HUES6 (cell line): ENCODE data around the gene ACSL6.

ENCODE experiments used
- H3K27ac ChIP-seq: 2 replicates; pipeline ENCODE4 v1.7.0; 2013; ENCODE audit warnings: low read depth, mild to moderate bottlenecking, low read length, inconsistent platforms
- H3K27me3 ChIP-seq: 2 replicates; pipeline ENCODE4 v1.6.1; 2013; ENCODE audit warnings: low read length; ENCODE audit not compliant: control insufficient read depth, insufficient read depth
- H3K36me3 ChIP-seq: 2 replicates; pipeline ENCODE4 v1.6.1; 2013; ENCODE audit warnings: low read length; ENCODE audit not compliant: control insufficient read depth, insufficient read depth
- H3K4me1 ChIP-seq: 2 replicates; pipeline ENCODE4 v1.6.1; 2013; ENCODE audit warnings: low read length; ENCODE audit not compliant: control insufficient read depth, insufficient read depth
- H3K4me3 ChIP-seq: 2 replicates; pipeline ENCODE4 v1.5.1; 2013; ENCODE audit warnings: low read depth, low read length
- H3K9ac ChIP-seq: one replicate; pipeline ENCODE4 v1.6.1; 2013; ENCODE audit warnings: mild to moderate bottlenecking, low read length
- H3K9me3 ChIP-seq: 2 replicates; pipeline ENCODE4 v1.6.1; 2013; ENCODE audit warnings: low read depth, low read length; ENCODE audit not compliant: control insufficient read depth, insufficient read depth

Gene ACSL6

GRCh38 chr5:132022737-132023136 lies 11.3 kb upstream of the ACSL6 start:
- H3K4me1 ChIP-seq = no peaks in the 10 kb centered on the region
- H3K27ac ChIP-seq = no peak overlapping the region
- H3K4me3 ChIP-seq = no peak overlapping the region
- H3K9ac ChIP-seq = no peak overlapping the region
- no peaks in the 10 kb centered on the region for H3K9me3 ChIP-seq
- no peaks in the 10 kb centered on the region for H3K36me3 ChIP-seq
- no peaks in the 10 kb centered on the region; the same call in 1 of the 2 replicates for H3K27me3 ChIP-seq

DNA sequence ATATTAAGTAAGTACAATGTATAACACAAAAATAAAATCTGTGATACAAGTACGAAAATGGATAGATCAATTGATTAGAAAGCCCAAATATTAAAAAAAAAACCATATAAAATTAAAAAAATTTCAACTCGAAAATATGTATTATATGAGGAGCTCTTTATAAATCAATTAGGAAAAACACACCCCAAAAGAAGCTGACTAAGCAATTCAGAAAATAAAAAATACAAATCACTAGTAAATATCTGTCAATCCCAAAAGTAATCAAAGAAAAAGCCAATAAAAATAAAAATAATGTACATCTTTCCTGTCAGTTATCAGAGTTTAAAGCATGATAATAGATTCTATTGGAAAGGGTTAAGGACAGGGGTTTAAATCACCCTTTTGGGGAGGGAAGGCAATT lies 10.2 kb upstream of the ACSL6 start:
- H3K9me3 ChIP-seq = no peaks in the 10 kb centered on the region
- no peaks in the 10 kb centered on the region; the same call in 1 of the 2 replicates for H3K27me3 ChIP-seq
- H3K36me3 ChIP-seq = no peaks in the 10 kb centered on the region
- no peaks in the 10 kb centered on the region for H3K4me1 ChIP-seq
- H3K4me3 ChIP-seq = no peak overlapping the region
- H3K9ac ChIP-seq = no peak overlapping the region
- H3K27ac ChIP-seq = no peak overlapping the region

DNA sequence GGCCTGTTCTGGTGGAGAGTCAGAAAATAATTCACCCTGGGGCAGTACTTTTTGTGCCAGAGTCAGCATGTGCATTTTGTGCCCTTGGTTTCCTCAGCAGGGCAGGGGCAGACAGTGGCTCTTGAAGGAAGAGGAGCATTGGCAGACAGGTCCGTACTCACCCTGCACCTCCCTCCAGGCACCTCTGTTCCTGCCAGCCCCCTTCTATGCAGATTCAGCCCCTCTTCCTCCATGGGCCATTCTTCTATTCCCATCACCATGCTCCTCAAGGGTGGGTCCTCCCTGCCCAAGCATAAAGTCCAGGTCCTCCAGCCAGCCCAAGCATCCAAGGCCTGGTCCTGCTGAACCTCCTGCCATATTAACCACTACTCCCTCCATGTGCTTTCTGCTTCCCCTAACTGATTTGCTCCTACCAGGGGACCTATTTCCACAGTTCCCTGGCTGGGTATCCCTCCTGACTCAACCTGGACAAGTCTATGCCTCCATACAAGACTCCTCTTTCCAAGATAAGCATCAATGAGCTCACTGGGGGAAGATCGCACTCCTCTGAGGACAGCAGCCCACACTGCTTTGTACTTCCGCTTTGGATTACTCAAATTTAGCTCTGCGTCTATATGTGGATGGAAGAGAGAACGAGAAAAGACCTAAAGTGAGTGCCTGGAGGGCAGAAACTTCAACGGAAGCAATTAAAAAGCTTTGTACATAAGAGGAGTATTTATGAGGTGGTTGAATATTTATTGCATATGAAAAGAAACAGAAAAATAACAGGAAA lies 9.3 kb upstream of the ACSL6 start:
- Histone ChIP-seq H3K27me3 (no peaks in the 10 kb centered on the region; the same call in 1 of the 2 replicates), H3K36me3 (no peaks in the 10 kb centered on the region), H3K9ac (no peak overlapping the region), H3K4me1 (no peaks in the 10 kb centered on the region), H3K27ac (no peak overlapping the region), H3K9me3 (no peaks in the 10 kb centered on the region), H3K4me3 (no peak overlapping the region)

GRCh38 chr5:132019857-132020555 lies 8.5 kb upstream of the ACSL6 start:
- H3K9me3 ChIP-seq = no peaks in the 10 kb centered on the region
- no peak overlapping the region for H3K27ac ChIP-seq
- H3K4me1 ChIP-seq = no peaks in the 10 kb centered on the region
- no peaks in the 10 kb centered on the region for H3K36me3 ChIP-seq
- no peak overlapping the region for H3K4me3 ChIP-seq
- no peaks in the 10 kb centered on the region; the same call in 1 of the 2 replicates for H3K27me3 ChIP-seq
- no peak overlapping the region for H3K9ac ChIP-seq

- Histone ChIP-seq H3K9me3 (no peaks in the 10 kb centered on the region), H3K4me1 (no peaks in the 10 kb centered on the region), H3K9ac (no peak overlapping the region), H3K27me3 (no peaks in the 10 kb centered on the region; the same call in 1 of the 2 replicates), H3K4me3 (no peak overlapping the region), H3K27ac (no peak overlapping the region), H3K36me3 (no peaks in the 10 kb centered on the region)
Observed at GRCh38 chr5:132019337-132019736, 7.9 kb upstream of the ACSL6 start.

DNA sequence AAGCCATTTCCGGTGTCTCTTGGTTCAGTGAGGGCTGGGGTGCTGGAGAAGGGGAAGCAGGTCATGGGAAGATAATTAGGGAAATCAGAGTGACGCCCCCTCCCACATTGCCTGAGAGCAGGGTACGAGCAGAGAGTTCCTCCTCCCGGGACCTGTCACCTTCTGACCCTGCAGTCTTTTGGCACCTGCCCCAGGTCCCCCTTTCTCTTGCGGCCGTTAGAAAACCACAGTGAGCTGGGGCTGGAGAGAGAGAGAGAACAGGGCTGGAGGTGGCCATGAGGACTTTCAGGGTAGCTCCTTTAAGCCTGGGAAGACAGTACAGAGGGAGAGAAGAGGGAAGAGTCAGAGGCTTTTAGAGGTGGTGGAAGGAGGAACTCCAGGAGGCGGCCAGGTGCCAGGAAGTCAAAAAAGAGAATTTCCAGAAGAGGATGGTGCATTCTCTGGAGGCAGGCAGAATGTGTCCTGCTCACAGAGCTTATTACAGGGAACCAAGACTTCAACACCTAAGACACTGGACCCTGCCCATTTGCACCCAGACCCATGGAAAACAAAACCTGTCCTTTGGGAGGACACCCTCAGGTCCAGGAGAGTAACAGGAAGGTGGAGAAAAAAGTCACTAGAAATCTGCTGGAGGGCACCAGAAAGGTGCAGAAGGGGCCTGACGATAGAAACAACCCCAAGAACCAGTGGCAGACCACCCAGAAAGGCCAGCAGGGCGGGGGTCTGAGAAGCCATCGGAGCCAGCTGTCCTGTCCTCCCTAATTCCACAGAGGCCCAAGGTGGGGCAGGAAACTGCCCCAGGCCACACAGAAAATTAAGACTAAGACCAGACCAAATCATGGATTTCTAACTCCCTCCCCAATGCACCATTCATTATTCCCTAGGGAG lies 6.5 kb upstream of the ACSL6 start:
- Histone ChIP-seq H3K9me3 (no peaks in the 10 kb centered on the region), H3K36me3 (no peaks in the 10 kb centered on the region), H3K27ac (no peak overlapping the region), H3K4me3 (no peak overlapping the region), H3K9ac (no peak overlapping the region), H3K27me3 (peaks cover 6% of the 10 kb centered on the region; the same call in 1 of the 2 replicates), H3K4me1 (no peaks in the 10 kb centered on the region)

DNA sequence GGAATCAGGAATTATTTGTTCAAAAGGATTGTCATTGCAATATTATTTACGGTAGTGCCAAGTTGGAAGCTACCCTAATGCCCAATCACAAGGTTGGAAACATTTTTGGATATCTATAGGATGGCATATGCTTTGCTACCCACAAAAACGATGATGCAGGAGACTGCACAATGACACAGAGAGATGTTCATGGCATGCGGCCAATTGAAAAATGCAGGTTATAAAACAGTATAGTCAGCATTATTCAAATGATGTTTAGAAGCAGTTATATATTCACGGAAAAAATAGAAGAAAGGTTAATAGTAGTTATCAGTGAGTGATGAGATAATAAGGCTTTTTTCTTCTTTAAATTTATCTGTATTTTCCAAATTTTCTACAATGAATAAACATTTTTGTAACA lies 5.9 kb upstream of the ACSL6 start:
- H3K4me1 ChIP-seq = no peaks in the 10 kb centered on the region
- H3K27ac ChIP-seq = no peak overlapping the region
- no peak overlapping the region for H3K4me3 ChIP-seq
- no peaks in the 10 kb centered on the region for H3K36me3 ChIP-seq
- no peaks in the 10 kb centered on the region for H3K9me3 ChIP-seq
- peaks cover 13% of the 10 kb centered on the region for H3K27me3 ChIP-seq
- H3K9ac ChIP-seq = no peak overlapping the region

GRCh38 chr5:132016721-132017250 lies 5.3 kb upstream of the ACSL6 start:
- no peaks in the 10 kb centered on the region for H3K4me1 ChIP-seq
- H3K4me3 ChIP-seq = no peak overlapping the region
- H3K36me3 ChIP-seq = no peaks in the 10 kb centered on the region
- no peak overlapping the region for H3K27ac ChIP-seq
- H3K27me3 ChIP-seq = peaks cover 18% of the 10 kb centered on the region
- no peak overlapping the region for H3K9ac ChIP-seq
- H3K9me3 ChIP-seq = no peaks in the 10 kb centered on the region

DNA sequence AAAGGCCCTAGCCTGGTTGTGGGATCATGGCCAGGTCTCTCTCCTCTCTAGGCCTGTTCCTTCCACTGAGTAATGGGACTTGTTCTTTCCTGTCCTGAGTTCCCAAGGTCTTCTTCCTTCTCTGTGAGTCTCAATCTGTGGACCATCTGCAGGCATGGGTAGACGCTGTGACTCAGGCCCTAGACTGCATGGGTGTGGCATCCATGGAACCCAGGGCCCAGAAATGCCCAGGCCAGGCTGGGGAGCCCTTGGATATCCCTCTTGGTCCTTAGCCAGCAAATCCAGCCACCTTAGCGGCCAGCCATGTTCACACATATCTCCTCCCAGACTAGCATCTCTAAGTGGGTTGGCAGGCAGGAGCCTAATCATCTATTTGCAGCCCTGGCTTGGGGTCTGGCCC lies 2.3 kb upstream of the ACSL6 start:
- no peak overlapping the region for H3K4me3 ChIP-seq
- peaks cover 49% of the 10 kb centered on the region for H3K27me3 ChIP-seq
- H3K36me3 ChIP-seq = no peaks in the 10 kb centered on the region
- H3K4me1 ChIP-seq = peaks cover 11% of the 10 kb centered on the region; the same call in 1 of the 2 replicates
- H3K9me3 ChIP-seq = no peaks in the 10 kb centered on the region
- H3K9ac ChIP-seq = no peak overlapping the region
- no peak overlapping the region for H3K27ac ChIP-seq

GRCh38 chr5:132013006-132013689 lies 1.7 kb upstream of the ACSL6 start:
- Histone ChIP-seq H3K9ac (no peak overlapping the region), H3K4me1 (peaks cover 11% of the 10 kb centered on the region; the same call in 1 of the 2 replicates), H3K4me3 (no peak overlapping the region), H3K36me3 (no peaks in the 10 kb centered on the region), H3K27me3 (peaks cover 50% of the 10 kb centered on the region), H3K27ac (no peak overlapping the region), H3K9me3 (no peaks in the 10 kb centered on the region)
